ENCODE results near the gene NMRAL1.

DNA sequence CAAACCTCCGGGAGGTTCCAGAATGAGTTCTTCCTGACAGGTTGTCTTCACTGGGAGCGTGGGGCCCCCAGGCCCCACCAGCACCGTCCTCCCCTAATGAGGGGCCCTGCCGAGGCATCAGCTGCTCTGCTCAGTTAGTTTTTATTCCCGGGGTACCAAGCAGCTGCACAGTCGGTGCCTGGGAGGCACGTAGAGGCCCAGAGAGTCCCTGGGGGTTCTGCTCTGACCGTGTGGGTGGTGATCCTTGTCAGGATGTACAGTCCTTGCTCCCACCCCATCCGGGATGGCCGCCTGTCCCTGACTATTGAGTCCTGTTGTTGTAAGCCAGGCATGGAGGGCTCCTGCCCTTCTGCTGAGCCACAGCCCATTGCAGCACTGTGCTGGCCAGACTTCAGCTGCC, 18.5 kb downstream of the NMRAL1 start:
- TF ChIP-seq, protein P1, sequence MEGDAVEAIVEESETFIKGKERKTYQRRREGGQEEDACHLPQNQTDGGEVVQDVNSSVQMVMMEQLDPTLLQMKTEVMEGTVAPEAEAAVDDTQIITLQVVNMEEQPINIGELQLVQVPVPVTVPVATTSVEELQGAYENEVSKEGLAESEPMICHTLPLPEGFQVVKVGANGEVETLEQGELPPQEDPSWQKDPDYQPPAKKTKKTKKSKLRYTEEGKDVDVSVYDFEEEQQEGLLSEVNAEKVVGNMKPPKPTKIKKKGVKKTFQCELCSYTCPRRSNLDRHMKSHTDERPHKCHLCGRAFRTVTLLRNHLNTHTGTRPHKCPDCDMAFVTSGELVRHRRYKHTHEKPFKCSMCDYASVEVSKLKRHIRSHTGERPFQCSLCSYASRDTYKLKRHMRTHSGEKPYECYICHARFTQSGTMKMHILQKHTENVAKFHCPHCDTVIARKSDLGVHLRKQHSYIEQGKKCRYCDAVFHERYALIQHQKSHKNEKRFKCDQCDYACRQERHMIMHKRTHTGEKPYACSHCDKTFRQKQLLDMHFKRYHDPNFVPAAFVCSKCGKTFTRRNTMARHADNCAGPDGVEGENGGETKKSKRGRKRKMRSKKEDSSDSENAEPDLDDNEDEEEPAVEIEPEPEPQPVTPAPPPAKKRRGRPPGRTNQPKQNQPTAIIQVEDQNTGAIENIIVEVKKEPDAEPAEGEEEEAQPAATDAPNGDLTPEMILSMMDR (IDR thresholded peaks at IDR 0.05; ENCODE audit: poor library complexity, severe bottlenecking), result no peak
- TF ChIP-seq POLR2AphosphoS5 (IDR thresholded peaks at IDR 0.05), result no peak
- no peak for TF ChIP-seq TAF1 (IDR thresholded peaks at IDR 0.05; ENCODE audit: low read depth)
- no peak for TF ChIP-seq EP300 (conservative IDR thresholded peaks at IDR 0.05; ENCODE audit: poor library complexity, severe bottlenecking)
- TF ChIP-seq, protein P2, sequence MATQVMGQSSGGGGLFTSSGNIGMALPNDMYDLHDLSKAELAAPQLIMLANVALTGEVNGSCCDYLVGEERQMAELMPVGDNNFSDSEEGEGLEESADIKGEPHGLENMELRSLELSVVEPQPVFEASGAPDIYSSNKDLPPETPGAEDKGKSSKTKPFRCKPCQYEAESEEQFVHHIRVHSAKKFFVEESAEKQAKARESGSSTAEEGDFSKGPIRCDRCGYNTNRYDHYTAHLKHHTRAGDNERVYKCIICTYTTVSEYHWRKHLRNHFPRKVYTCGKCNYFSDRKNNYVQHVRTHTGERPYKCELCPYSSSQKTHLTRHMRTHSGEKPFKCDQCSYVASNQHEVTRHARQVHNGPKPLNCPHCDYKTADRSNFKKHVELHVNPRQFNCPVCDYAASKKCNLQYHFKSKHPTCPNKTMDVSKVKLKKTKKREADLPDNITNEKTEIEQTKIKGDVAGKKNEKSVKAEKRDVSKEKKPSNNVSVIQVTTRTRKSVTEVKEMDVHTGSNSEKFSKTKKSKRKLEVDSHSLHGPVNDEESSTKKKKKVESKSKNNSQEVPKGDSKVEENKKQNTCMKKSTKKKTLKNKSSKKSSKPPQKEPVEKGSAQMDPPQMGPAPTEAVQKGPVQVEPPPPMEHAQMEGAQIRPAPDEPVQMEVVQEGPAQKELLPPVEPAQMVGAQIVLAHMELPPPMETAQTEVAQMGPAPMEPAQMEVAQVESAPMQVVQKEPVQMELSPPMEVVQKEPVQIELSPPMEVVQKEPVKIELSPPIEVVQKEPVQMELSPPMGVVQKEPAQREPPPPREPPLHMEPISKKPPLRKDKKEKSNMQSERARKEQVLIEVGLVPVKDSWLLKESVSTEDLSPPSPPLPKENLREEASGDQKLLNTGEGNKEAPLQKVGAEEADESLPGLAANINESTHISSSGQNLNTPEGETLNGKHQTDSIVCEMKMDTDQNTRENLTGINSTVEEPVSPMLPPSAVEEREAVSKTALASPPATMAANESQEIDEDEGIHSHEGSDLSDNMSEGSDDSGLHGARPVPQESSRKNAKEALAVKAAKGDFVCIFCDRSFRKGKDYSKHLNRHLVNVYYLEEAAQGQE (IDR thresholded peaks at IDR 0.05; ENCODE audit: borderline replicate concordance), result no peak
- TF ChIP-seq RAD21 (conservative IDR thresholded peaks at IDR 0.05), result no peak
- no peak for TF ChIP-seq SMC3 (conservative IDR thresholded peaks at IDR 0.05; ENCODE audit: poor library complexity)
- no peak for TF ChIP-seq MXI1 (conservative IDR thresholded peaks at IDR 0.05; ENCODE audit: poor library complexity, severe bottlenecking)
- no peak for TF ChIP-seq EZH2 (IDR thresholded peaks at IDR 0.05; ENCODE audit: borderline replicate concordance, insufficient read depth, low read length, poor library complexity, severe bottlenecking)
